ENCODE measurements around the gene PIP5KL1.

Gene PIP5KL1

GRCh38 chr9:127930231-127931091, at the start of gene PIP5KL1:
Gene PIP5KL1 (minus strand): TSS chr9:127930777. CDS start chr9:127930752, 25 bp downstream.
- DNase-seq (ENCODE audit: low spot score), result peak; percentile 80

GRCh38 chr9:127980060-127980705, 49.6 kb upstream of the PIP5KL1 start:
- no peak for DNase-seq (ENCODE audit: low spot score)

- peak; percentile 94 for DNase-seq (ENCODE audit: low spot score)
Measured at GRCh38 chr9:127979333-127980059, 48.9 kb upstream of the PIP5KL1 start.

- no peak for DNase-seq (ENCODE audit: low spot score)
Measured at GRCh38 chr9:127979015-127979332, 48.4 kb upstream of the PIP5KL1 start.

- no peak for DNase-seq (ENCODE audit: low spot score)
Measured at GRCh38 chr9:127977884-127978647, 47.5 kb upstream of the PIP5KL1 start.

- no peak for DNase-seq (ENCODE audit: low spot score)
Measured at GRCh38 chr9:127977009-127977883, 46.7 kb upstream of the PIP5KL1 start.

- no peak for DNase-seq (ENCODE audit: low spot score)
Measured at GRCh38 chr9:127976498-127976897, 45.9 kb upstream of the PIP5KL1 start.

- no peak for DNase-seq (ENCODE audit: low spot score)
Measured at GRCh38 chr9:127975376-127976315, 45.1 kb upstream of the PIP5KL1 start.

GRCh38 chr9:127974769-127975261, 44.2 kb upstream of the PIP5KL1 start:
- no peak for DNase-seq (ENCODE audit: low spot score)

GRCh38 chr9:127974001-127974768, 43.6 kb upstream of the PIP5KL1 start:
- no peak for DNase-seq (ENCODE audit: low spot score)

- no peak for DNase-seq (ENCODE audit: low spot score)
Measured at GRCh38 chr9:127973169-127974000, 42.8 kb upstream of the PIP5KL1 start.

GRCh38 chr9:127972236-127972871, 41.8 kb upstream of the PIP5KL1 start:
- DNase-seq (ENCODE audit: low spot score), result peak; percentile 82

- DNase-seq (ENCODE audit: low spot score), result peak; percentile 97
Measured at GRCh38 chr9:127971357-127972235, 41.0 kb upstream of the PIP5KL1 start.

GRCh38 chr9:127970401-127971313, 40.1 kb upstream of the PIP5KL1 start:
- DNase-seq (ENCODE audit: low spot score), result no peak

- DNase-seq (ENCODE audit: low spot score), result no peak
Measured at GRCh38 chr9:127968700-127969383, 38.3 kb upstream of the PIP5KL1 start.

Data from putamen (tissue), 1 donor.